Smooth muscle cell (in vitro differentiated cells): Measurements from ENCODE around the gene FBXO24. TPM values are rescaled to one million over a fixed set of nuclear protein-coding genes. Genes with fewer than 3 reads are reported as not detected.

Experiments used
- DNase-seq: peaks from one replicate; lab custom pipeline; 2025; ENCODE audit not compliant: unreplicated experiment; lab: John Stamatoyannopoulos, UW
- H2AFZ ChIP-seq: fragments of 200-600 bp; sonication (generic); 2 replicates; pipeline ENCODE4 v1.6.0; 2016; ENCODE audit warnings: antibody characterized with exemption, low read depth, mild to moderate bottlenecking
- H3F3A ChIP-seq: fragments of 200-600 bp; sonication (generic); 2 replicates; pipeline ENCODE4 v1.6.0; 2017; ENCODE audit warnings: antibody characterized with exemption, low read depth
- H3K27ac ChIP-seq: fragments of 200-600 bp; sonication (generic); 2 replicates; pipeline ENCODE4 v1.5.1; 2016; ENCODE audit warnings: low read depth, mild to moderate bottlenecking
- H3K27me3 ChIP-seq: fragments of 200-600 bp; sonication (generic); 2 replicates; pipeline ENCODE4 v1.6.1; 2016; ENCODE audit warnings: low read depth, mild to moderate bottlenecking
- H3K36me3 ChIP-seq: fragments of 200-600 bp; sonication (generic); 2 replicates; pipeline ENCODE4 v1.5.1; 2016; ENCODE audit warnings: low read depth
- H3K4me1 ChIP-seq: fragments of 200-600 bp; sonication (generic); 2 replicates; pipeline ENCODE4 v1.5.1; 2016; ENCODE audit warnings: low read depth
- H3K4me2 ChIP-seq: fragments of 200-600 bp; sonication (generic); 2 replicates; pipeline ENCODE4 v1.6.0; 2016; ENCODE audit warnings: mild to moderate bottlenecking
- H3K4me3 ChIP-seq: fragments of 200-600 bp; sonication (generic); 2 replicates; pipeline ENCODE4 v1.5.1; 2016; ENCODE audit warnings: mild to moderate bottlenecking
- H3K79me2 ChIP-seq: fragments of 200-600 bp; sonication (generic); 2 replicates; pipeline ENCODE4 v1.6.0; 2016; ENCODE audit warnings: low read depth, mild to moderate bottlenecking
- H3K9ac ChIP-seq: fragments of 200-600 bp; sonication (generic); 2 replicates; pipeline ENCODE4 v1.6.0; 2016; ENCODE audit warnings: low read depth
- H3K9me3 ChIP-seq: fragments of 200-600 bp; sonication (generic); replicated peaks from 2 replicates; pipeline ENCODE4 v1.5.1; 2016; ENCODE audit warnings: low read depth
- H4K20me1 ChIP-seq: fragments of 200-600 bp; sonication (generic); 2 replicates; pipeline ENCODE4 v1.6.0; 2016; ENCODE audit warnings: low read depth
- CTCF ChIP-seq: fragments of 200-600 bp; sonication (generic); IDR thresholded peaks from 2 replicates; pipeline ENCODE4 v1.5.1; 2017; ENCODE audit warnings: borderline replicate concordance, mild to moderate bottlenecking, antibody characterized with exemption; ENCODE audit not compliant: insufficient read depth, poor library complexity, severe bottlenecking
- WGBS: methylation state at CpG from one replicate; pipeline ENCODE4 v1.1.7; 2016; ENCODE audit warnings: low lambda C conversion rate; 5-methylcytosine and 5-hydroxymethylcytosine counted together
- polyA plus RNA-seq: library from polyadenylated mRNA; unstranded; fragments of >200 nt; fragmentation: Nextera tagmentation; extraction: Ambion mirVana; gene quantifications from 2 replicates; pipeline ENCODE4 v1.2.1, GENCODE V29; 2016
- total RNA-seq: library from RNA; depleted of rRNA; stranded (reverse); fragments of >200 nt; gene quantifications from 2 replicates; pipeline ENCODE4 v1.2.3, GENCODE V29; 2014

The FBXO24 gene
- total and polyA plus RNA-seq, 2 experiments from 2014 or later = 0.22 to 0.61 TPM

- no peak overlapping the region for H3K4me3 ChIP-seq
- H3K9ac ChIP-seq = no peak overlapping the region
- no peak for DNase-seq
- H3K36me3 ChIP-seq = no peaks in the 10 kb centered on the region
- no peaks in the 10 kb centered on the region for H3K9me3 ChIP-seq
- H3K27ac ChIP-seq = no peak overlapping the region
- H4K20me1 ChIP-seq = peaks cover 12% of the 10 kb centered on the region
- H3K4me1 ChIP-seq = peaks cover 5% of the 10 kb centered on the region
- WGBS = 41% methylated on average over 7 of the region's 7 CpGs
- TF ChIP-seq CTCF = no peak
- no peak overlapping the region for H2AFZ ChIP-seq
- no peaks in the 10 kb centered on the region for H3K79me2 ChIP-seq
- peaks cover 9% of the 10 kb centered on the region for H3F3A ChIP-seq
- no peak overlapping the region for H3K4me2 ChIP-seq
- no peaks in the 10 kb centered on the region for H3K27me3 ChIP-seq
These were observed 3.3 kb downstream of the FBXO24 start for GRCh38 chr7:100589341-100589947.

- no peak overlapping the region for H2AFZ ChIP-seq
- H3K79me2 ChIP-seq = no peaks in the 10 kb centered on the region
- no peak overlapping the region for H3K4me2 ChIP-seq
- peaks cover 4% of the 10 kb centered on the region for H4K20me1 ChIP-seq
- no peaks in the 10 kb centered on the region for H3K36me3 ChIP-seq
- H3K9ac ChIP-seq = no peak overlapping the region
- H3K4me3 ChIP-seq = no peak overlapping the region
- WGBS = 69% methylated on average over 20 of the region's 20 CpGs
- H3F3A ChIP-seq = peaks cover 3% of the 10 kb centered on the region
- DNase-seq = no peak
- H3K9me3 ChIP-seq = no peaks in the 10 kb centered on the region
- no peak overlapping the region for H3K27ac ChIP-seq
- TF ChIP-seq CTCF = no peak
- H3K27me3 ChIP-seq = no peaks in the 10 kb centered on the region
- no peaks in the 10 kb centered on the region for H3K4me1 ChIP-seq
These were observed 4.1 kb downstream of the FBXO24 start for GRCh38 chr7:100590077-100590737.

- Histone ChIP-seq H3K27me3 (no peaks in the 10 kb centered on the region), H3F3A (no peaks in the 10 kb centered on the region), H3K79me2 (no peaks in the 10 kb centered on the region), H3K4me2 (no peak overlapping the region), H3K36me3 (no peaks in the 10 kb centered on the region), H4K20me1 (no peaks in the 10 kb centered on the region), H3K4me3 (no peak overlapping the region), H3K9ac (no peak overlapping the region), H3K4me1 (no peaks in the 10 kb centered on the region), H3K9me3 (no peaks in the 10 kb centered on the region), H3K27ac (no peak overlapping the region), H2AFZ (no peak overlapping the region)
- no peak for DNase-seq
- whole genome bisulfite sequencing = 95% methylated on average over 17 of the region's 17 CpGs
- no peak for TF ChIP-seq CTCF
These were observed 5.5 kb downstream of the FBXO24 start for GRCh38 chr7:100591596-100591995.

- WGBS = 96% methylated on average over 7 of the region's 7 CpGs
- no peak for DNase-seq
- H3K9ac ChIP-seq = no peak overlapping the region
These were observed 9.1 kb downstream of the FBXO24 start for GRCh38 chr7:100595188-100595587.

More at GRCh38 chr7:100595188-100595587, 9.1 kb downstream of the FBXO24 start:
- no peaks in the 10 kb centered on the region for H4K20me1 ChIP-seq
- H3K27me3 ChIP-seq = no peaks in the 10 kb centered on the region
- no peaks in the 10 kb centered on the region for H3F3A ChIP-seq
- H3K4me3 ChIP-seq = no peak overlapping the region
- H3K79me2 ChIP-seq = no peaks in the 10 kb centered on the region
- no peak overlapping the region for H3K4me2 ChIP-seq
- H2AFZ ChIP-seq = no peak overlapping the region
- H3K27ac ChIP-seq = no peak overlapping the region
- no peaks in the 10 kb centered on the region for H3K9me3 ChIP-seq
- no peaks in the 10 kb centered on the region for H3K36me3 ChIP-seq
- H3K4me1 ChIP-seq = no peaks in the 10 kb centered on the region
- TF ChIP-seq CTCF = no peak
